ENCODE measurements around the gene KLHL30. TPM values are rescaled to one million over a fixed set of nuclear protein-coding genes. Genes with fewer than 3 reads are reported as not detected.

The KLHL30 gene
- polyA plus RNA-seq, 1 donor: 0.40 TPM

GRCh38 chr2:238130696-238131628 is 7.5 kb upstream of the KLHL30 start:
- DNase-seq: no peak

DNA sequence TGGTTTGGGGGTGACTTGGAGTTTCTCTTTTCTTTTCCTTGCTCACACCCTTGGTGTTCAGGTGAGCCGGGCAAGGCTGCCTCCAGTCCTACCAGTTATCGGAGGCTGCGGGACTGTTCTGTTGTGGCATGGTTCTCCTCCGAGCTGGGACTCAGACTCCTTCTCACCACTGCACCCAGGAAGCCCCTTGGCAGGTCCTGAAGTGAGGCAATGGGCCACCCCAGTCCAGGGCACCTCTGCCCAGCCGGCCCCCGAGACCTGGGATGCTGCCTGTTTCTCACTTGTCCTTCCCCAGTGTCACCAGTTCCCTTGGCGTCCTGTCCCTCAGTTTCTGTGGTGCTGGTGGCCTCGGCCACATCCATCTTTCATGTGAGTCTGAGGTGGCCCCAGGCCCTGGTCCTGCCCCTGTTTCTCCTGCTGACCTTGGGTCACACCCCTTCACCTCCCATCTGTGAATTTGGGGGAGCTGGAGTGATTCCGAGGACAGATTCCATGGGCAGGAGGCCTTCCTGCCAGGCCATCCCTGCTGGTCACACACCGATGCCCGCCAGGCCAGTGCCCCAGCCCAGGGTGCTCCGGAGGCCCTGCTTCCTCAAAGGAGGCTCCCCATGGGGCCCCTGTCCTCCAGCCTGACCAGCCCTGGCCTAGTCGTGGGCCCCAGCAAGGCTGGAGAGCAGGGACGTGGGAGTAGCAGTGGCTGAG is 6.6 kb upstream of the KLHL30 start:
- no peak for DNase-seq

DNA sequence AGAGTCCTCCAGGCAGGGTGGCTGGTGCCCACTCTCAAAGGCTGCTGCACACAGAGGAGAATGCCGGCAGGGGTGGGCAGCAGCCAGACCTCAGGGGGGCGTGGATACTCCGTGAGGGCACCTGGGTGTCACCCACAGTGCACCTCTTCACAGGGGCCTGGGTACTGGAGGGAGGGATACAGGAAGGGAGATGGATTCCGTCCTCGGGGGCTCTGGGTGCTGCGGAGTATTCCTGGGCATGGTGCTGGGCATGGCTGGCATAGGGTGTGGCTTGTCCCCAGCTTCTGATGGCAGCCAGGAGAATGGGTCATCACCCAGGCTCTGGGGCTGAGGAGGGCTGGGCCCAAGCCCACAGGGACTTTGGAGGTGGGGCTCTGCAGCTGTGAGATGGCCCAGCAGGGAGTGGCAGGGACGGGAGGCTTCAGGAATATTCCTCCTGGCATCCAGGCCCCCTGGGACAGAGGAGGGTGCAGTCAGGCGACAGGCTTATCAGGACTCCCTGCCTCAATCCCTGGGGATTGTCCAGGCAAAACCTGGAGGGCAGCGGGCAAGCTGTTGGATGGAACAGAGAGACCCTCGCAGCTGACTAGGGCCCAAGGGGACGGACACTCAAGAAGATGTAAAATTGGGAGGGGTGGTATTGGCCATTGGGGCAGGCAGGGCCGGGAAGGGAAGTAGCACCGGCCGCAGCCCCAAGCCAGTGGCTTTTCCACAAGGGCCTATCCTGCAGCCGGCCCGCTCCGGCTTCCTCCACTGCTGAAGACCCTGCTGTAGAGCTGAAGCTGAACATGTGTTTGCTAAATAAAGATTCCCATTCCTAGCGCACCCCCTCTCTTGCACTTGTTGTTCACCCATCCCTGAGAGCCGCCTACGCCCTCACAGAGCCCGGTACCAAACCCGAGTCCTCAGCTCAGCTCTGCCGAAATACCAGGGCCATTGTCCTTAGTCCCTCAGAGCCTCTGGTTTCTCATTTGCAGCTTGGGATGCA is 5.7 kb upstream of the KLHL30 start:
- DNase-seq: no peak

DNA sequence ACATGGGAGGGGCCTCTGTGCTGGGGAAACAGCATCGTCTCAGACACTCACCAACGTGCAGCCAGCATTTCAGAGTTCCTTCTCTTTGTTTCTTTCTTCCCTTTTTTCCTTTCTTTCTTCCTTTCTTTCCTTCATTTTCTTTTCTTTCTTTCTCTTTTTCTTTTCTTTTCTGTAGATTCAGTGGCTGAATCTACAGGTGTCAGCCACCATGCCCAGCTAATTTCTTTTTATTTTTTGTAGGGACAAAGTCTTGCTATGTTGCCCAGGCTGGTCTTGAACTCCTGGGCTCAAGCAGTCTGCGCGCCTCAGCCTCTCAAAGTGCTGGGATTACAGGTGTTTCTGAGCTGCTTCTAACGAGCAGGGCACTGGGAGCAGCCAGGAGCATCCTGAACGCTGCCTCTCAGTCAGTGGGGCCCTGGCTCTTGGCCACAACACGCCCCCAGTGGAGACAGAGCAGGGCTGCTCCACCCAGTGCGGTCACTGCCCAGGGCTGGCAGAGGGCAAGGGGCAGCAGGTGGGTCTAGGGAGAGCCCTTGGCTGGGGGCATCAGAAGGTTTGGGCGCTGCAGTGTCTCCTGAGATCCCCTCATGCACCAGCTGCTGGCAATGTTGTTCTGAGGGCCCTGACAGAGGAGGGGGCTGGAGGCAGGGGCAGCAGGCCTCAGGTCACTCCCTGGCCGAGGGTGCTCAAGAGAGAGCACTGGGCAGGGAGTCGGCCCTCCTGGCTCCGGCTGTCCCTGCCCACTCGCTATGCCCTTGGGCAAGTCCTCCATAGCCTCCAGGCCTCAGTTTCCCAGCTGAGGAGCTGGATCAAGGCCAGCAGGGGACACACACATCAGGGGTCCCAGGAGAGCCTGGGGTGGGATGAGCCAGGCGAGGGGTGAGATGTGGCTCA is 4.7 kb upstream of the KLHL30 start:
- no peak for DNase-seq

- no peak for DNase-seq
Measured at GRCh38 chr2:238134393-238134785, 4.1 kb upstream of the KLHL30 start.

DNA sequence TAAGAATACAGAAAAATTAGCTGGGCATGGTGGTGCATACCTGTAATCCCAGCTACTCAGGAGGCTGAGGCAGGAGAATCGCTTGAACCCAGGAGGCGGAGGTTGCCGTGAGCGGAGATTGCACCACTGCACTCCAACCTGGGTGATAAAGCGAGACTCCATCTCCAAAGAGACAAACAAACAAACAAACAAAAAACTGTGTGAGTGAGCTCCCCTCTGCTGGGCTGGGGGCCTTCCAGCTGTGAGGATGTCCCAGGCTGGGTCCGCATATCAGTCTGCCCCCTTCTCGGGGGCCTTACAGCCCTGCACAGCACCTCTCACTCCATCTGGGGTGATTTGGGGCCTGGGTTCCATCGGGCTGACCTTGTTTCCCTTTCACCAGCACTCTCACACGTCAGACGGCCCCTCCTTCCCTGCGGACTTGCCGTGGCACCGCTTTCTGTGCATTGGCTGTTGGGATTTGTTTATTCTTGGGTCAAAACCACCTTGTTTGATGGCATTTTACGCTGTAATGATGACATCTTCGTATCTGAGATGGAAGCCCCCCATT is 2.8 kb upstream of the KLHL30 start:
- no peak for DNase-seq

DNA sequence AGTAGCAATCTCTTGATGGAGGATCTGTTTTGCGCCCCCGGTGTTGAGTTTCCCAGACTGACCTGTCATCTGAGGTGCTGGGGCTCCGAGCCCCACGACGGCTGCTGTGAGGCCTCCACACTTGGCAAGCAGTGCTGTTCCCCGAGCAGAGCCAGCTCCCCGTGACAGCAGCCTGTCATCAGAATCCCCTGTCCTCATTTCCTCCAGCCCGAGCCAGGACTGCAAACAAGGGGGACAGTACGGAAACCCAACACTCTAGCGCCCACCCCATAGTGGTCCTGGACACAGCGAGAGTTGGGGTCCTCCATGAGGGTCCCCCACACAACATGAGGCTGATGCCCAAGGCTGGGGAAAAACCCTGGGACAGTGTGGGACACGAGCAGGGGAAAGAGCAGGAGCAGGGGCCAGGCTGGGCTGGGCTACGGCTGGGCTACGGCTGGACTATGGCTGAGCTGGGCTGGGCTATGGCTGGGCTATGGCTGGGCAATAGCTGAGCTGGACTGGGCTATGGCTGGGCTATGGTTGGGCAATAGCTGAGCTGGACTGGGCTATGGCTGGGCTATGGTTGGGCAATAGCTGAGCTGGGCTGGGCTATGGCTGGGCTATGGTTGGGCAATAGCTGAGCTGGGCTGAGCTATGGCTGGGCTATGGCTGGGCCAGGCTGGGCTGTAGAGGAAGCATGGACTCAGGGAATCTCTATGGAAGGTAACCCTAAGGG is 1.5 kb upstream of the KLHL30 start:
- DNase-seq: no peak

- no peak for DNase-seq
Measured at GRCh38 chr2:238137885-238138284, 583 bp upstream of the KLHL30 start.

- DNase-seq: no peak
Measured at GRCh38 chr2:238139196-238140039, 950 bp downstream of the KLHL30 start.

DNA sequence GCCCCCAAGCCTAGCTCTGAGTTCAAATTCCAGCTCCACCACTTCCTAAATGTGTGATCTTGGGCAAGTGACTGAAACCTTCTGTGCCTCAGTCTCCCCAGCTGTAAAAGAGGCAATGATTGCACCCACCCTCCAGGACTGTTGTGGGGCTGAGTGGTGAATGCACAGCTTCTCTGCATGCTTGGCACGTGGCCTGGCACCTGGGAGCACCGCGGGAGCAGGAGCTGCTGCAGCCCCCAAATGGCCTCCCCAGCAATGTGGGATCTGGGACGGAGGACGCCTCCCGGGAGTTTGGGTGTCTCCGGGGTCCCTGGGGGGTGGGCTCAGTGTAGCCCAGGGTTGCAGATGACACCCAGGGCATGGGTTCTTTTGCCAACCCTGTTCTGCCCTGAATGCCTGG is 1.6 kb downstream of the KLHL30 start:
- DNase-seq: no peak

DNA sequence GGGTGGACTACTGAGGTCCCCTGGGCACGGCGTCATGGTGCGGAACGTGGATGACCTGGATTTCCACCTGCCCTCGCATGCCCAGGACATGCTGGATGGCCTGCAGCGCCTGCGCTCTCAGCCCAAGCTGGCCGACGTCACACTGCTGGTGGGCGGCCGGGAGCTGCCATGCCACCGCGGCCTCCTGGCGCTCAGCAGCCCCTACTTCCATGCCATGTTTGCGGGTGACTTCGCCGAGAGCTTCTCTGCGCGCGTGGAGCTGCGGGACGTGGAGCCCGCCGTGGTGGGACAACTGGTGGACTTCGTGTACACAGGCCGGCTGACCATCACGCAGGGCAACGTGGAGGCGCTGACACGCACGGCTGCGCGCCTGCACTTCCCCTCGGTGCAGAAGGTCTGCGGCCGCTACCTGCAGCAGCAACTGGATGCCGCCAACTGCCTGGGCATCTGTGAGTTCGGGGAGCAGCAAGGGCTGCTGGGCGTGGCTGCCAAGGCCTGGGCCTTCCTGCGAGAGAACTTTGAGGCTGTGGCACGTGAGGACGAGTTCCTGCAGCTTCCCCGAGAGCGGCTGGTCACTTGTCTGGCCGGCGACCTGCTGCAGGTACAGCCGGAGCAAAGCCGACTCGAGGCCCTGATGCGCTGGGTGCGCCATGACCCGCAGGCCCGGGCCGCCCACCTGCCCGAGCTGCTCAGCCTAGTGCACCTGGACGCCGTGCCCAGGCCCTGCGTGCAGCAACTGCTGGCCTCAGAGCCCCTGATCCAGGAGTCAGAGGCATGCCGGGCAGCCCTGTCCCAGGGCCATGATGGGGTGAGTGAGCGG is 2.5 kb downstream of the KLHL30 start:
- no peak for DNase-seq

DNA sequence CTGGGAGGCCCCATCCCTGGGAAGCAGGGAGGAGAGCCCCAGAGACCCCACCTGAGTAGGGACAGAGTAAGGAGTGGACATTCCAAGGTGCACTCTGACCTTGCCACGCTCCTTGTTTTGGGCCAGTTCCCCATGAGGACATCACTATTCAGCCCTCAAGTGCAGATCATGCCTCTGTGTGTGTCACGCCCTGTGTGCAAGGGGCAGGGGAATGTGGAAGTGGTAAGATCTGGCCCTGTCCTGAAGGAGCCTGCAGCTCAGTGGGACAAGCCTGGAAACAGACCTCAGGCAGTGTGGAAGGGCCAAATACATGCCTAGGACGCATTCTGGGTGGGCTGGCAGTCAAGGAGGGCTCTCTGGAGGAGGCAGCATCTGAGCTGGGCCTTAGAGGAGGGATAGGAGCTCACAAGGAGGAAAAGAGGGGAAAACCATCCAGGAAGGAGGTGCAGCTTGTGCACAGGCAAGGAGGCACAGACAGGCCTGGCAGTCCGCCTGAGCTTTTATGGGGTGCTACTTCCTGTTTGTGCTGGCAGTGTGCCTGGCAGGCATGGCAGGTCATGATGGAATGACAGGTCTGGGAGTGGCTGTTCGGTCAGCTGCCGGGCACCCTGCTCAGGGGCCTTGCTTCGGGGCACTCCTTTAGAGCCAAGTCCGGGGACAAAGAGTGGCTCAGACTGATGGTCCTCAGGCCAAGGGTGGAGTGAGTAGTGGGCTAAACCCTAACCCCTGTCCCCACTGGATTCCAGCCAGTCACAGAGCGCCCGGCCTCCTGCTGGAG is 3.3 kb downstream of the KLHL30 start:
- no peak for DNase-seq

DNA sequence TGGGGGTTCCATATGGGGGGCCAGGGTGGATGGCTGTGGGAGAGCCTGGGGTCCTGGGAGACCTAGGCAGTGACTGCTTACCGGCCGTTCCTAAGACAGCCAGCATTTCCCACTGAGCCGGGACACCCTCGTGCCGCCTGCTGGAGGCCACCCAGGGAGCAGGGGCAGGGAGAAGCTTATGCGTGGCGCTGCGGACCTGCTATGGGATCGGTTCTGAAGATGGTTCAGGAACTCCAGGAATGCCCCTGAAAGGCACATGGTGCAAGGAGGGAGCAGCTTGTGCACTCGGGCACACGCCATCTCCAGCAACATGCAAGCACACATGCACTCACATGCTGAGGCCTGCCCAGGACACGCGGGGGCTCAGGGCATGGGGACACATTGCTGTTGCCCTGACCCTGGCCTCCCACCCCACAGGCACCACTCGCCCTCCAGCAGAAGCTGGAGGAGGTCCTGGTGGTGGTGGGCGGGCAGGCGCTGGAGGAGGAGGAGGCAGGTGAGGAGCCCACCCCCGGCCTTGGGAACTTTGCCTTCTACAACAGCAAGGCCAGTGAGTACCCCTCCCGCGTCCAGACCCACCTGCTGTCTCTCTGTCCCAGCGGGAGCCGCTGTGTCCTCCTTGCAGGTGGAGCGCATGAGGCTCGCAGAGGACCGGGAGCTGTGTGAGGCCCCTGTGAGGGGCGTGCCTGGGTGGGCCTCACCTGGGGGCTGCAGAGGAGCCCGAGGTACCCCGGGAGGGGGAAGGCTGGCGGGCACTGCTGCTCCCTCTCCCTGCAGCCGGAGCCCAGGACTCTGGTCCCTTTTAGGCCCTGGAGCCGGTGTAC is 4.1 kb downstream of the KLHL30 start:
- DNase-seq: no peak

DNA sequence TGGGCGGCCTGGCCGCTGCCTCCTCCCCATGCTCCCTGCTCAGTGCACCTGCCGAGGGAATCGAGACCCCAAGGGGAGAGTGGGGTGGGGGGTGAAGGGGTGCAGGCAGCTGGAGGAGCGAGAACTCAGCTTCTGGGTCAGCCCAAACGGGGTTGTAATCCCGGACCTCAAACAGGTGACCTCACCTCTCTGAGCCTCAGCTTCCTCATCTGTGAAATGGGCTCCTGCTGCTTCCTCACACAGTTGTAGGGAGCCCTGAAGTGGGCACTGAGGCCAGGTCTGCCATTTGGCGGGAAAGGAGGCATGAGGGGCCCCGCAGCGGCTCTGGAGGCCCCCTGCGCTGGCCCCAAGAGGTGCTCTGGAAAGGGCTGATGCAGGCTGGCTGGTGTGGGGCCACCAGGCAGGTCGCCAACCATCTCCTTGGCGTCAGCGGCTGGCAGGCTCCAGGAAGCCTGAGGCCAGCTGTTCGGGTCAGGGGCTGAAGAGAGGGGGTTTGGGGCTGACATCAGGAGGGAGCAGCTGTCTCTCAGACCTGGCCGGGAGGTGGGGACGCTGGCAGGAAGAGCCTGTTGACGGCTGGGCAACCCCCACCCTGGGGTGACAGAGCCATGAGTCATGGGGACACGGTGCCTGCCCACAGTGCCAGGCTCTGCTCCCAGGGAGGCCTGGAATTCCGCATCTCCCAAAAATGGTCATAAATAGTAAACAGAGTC is 4.9 kb downstream of the KLHL30 start:
- no peak for DNase-seq

GRCh38 chr2:238144262-238144661 is 5.8 kb downstream of the KLHL30 start:
- DNase-seq: no peak

GRCh38 chr2:238145046-238145445 is 6.6 kb downstream of the KLHL30 start:
- no peak for DNase-seq

Measured in left kidney (tissue), 2 donors.